GM23338 (cell line): ENCODE results near the gene ARID3A. TPM values are rescaled to one million over a fixed set of nuclear protein-coding genes. Genes with fewer than 3 reads are reported as not detected.

Experiments used
- ATAC-seq: fragments of 200-7000 bp; cut with Tn5 transposase; 3 replicates; pipeline ENCODE4 v1.9.1; 2020
- DNase-seq: peaks from one replicate; pipeline ENCODE4 v3.0.0-alpha.2; 2015; ENCODE audit warnings: low spot score
- H2AFZ ChIP-seq: fragments of 200-600 bp; sonication (generic); 2 replicates; pipeline ENCODE4 v1.8.0; 2016; ENCODE audit warnings: antibody characterized with exemption, mild to moderate bottlenecking, moderate library complexity
- H3F3A ChIP-seq: fragments of 200-600 bp; sonication (generic); replicated peaks from 2 replicates; pipeline ENCODE4 v1.8.0; 2017; ENCODE audit warnings: antibody characterized with exemption, mixed run types, low read depth
- H3K27ac ChIP-seq: fragments of 200-600 bp; sonication (generic); 2 replicates; pipeline ENCODE4 v1.6.1; 2016; ENCODE audit warnings: low read depth
- H3K27me3 ChIP-seq: fragments of 200-600 bp; sonication (generic); 2 replicates; pipeline ENCODE4 v1.8.0; 2016; ENCODE audit warnings: mild to moderate bottlenecking, mixed run types, moderate library complexity; ENCODE audit not compliant: insufficient read depth
- H3K36me3 ChIP-seq: fragments of 200-600 bp; sonication (generic); 2 replicates; pipeline ENCODE4 v1.8.0; 2016; ENCODE audit warnings: mild to moderate bottlenecking; ENCODE audit not compliant: insufficient read depth
- H3K4me1 ChIP-seq: fragments of 200-600 bp; sonication (generic); 2 replicates; pipeline ENCODE4 v1.8.0; 2016; ENCODE audit warnings: mild to moderate bottlenecking, moderate library complexity; ENCODE audit not compliant: insufficient read depth
- H3K4me2 ChIP-seq: fragments of 200-600 bp; sonication (generic); 2 replicates; pipeline ENCODE4 v1.7.1; 2017; ENCODE audit warnings: mixed run types
- H3K4me3 ChIP-seq: fragments of 200-600 bp; sonication (generic); 2 replicates; pipeline ENCODE4 v1.6.1; 2016; ENCODE audit warnings: mixed run types
- H3K79me2 ChIP-seq: fragments of 200-600 bp; sonication (generic); replicated peaks from 2 replicates; pipeline ENCODE4 v1.8.0; 2017; ENCODE audit warnings: mild to moderate bottlenecking; ENCODE audit not compliant: insufficient read depth
- H3K9me2 ChIP-seq: fragments of 200-600 bp; sonication (generic); 2 replicates; pipeline ENCODE4 v1.8.0; 2017; ENCODE audit not compliant: insufficient read depth
- H4K20me1 ChIP-seq: fragments of 200-600 bp; sonication (generic); replicated peaks from 2 replicates; pipeline ENCODE4 v1.8.0; 2017; ENCODE audit warnings: mild to moderate bottlenecking; ENCODE audit not compliant: insufficient read depth
- H3K27ac Mint-ChIP-seq: 2 replicates; pipeline ENCODE4 v1.8.0; 2020; ENCODE audit warnings: inconsistent platforms, mild to moderate bottlenecking, moderate library complexity, mixed read lengths
- H3K27me3 Mint-ChIP-seq: 3 replicates; pipeline ENCODE4 v1.8.0; 2022; ENCODE audit warnings: low read depth, mild to moderate bottlenecking, moderate library complexity, mixed read lengths, inconsistent platforms; ENCODE audit not compliant: insufficient read depth, poor library complexity
- H3K36me3 Mint-ChIP-seq: 3 replicates; pipeline ENCODE4 v1.8.0; 2021; ENCODE audit warnings: low read depth, mild to moderate bottlenecking, inconsistent platforms, moderate library complexity, mixed read lengths
- H3K4me1 Mint-ChIP-seq: 3 replicates; pipeline ENCODE4 v1.8.0; 2020; ENCODE audit warnings: mild to moderate bottlenecking, inconsistent platforms, mixed read lengths
- H3K4me3 Mint-ChIP-seq: 3 replicates; pipeline ENCODE4 v1.8.0; 2021; ENCODE audit warnings: moderate library complexity, mild to moderate bottlenecking, inconsistent platforms, mixed read lengths
- H3K9me3 Mint-ChIP-seq: 3 replicates; pipeline ENCODE4 v1.8.0; 2020; ENCODE audit warnings: moderate library complexity, mild to moderate bottlenecking, inconsistent platforms, mixed read lengths
- CREB1 ChIP-seq: fragments of 250-450 bp; sonication (Bioruptor Pico); IDR thresholded peaks from 2 replicates; pipeline ENCODE4 v1.5.0; 2020; ENCODE audit warnings: low read depth, mild to moderate bottlenecking, moderate library complexity
- CTCF ChIP-seq, 2 experiments: fragments of 200-600 bp in 1 of 2; sonication (generic) in 1 of 2; conservative IDR thresholded peaks; 2 replicates each; pipeline versions ENCODE4 v1.5.1 to v1.6.1; 2016 to 2017; ENCODE audit warnings: antibody characterized with exemption in 2 of 2, low read depth in 2 of 2, mild to moderate bottlenecking in 2 of 2, moderate library complexity in 1 of 2
- ETS1 ChIP-seq: IDR thresholded peaks from 2 replicates; pipeline ENCODE4 v1.6.1; 2016; ENCODE audit warnings: antibody characterized with exemption
- EZH2 ChIP-seq: fragments of 200-600 bp; sonication (generic); IDR thresholded peaks from one replicate; pipeline ENCODE4 v1.8.0; 2017; ENCODE audit warnings: antibody characterized with exemption, mild to moderate bottlenecking, low read depth; ENCODE audit not compliant: unreplicated experiment
- EZH2phosphoT487 ChIP-seq: fragments of 200-600 bp; sonication (generic); IDR thresholded peaks from one replicate; pipeline ENCODE4 v1.8.1; 2018; ENCODE audit warnings: antibody characterized with exemption; ENCODE audit not compliant: unreplicated experiment
- JUNB ChIP-seq: IDR thresholded peaks from one replicate; pipeline ENCODE4 v1.6.1; 2016; ENCODE audit warnings: antibody characterized with exemption; ENCODE audit not compliant: unreplicated experiment
- NANOG ChIP-seq: IDR thresholded peaks from 2 replicates; pipeline ENCODE4 v1.6.1; 2016; ENCODE audit warnings: antibody characterized with exemption, borderline replicate concordance
- STAT1 ChIP-seq: IDR thresholded peaks from one replicate; pipeline ENCODE4 v1.6.1; 2016; ENCODE audit warnings: antibody characterized with exemption; ENCODE audit not compliant: unreplicated experiment
- ZNF114 ChIP-seq: fragments of 250-450 bp; sonication (Bioruptor Pico); IDR thresholded peaks from 2 replicates; pipeline ENCODE4 v1.5.0; 2020; ENCODE audit warnings: mild to moderate bottlenecking, moderate library complexity
- ZNF331 ChIP-seq: fragments of 250-450 bp; sonication (Bioruptor Pico); IDR thresholded peaks from 2 replicates; pipeline ENCODE4 v1.5.0; 2020; ENCODE audit warnings: low read depth, mild to moderate bottlenecking, moderate library complexity
- polyA plus RNA-seq: library from polyadenylated mRNA; unstranded; fragments of >200 nt; fragmentation: Nextera tagmentation; extraction: Ambion mirVana; gene quantifications from 2 replicates; pipeline ENCODE4 v1.2.1, GENCODE V29; 2016
- total RNA-seq: library from RNA; depleted of rRNA; stranded (reverse); fragments of >200 nt; shearing (Covaris generic); gene quantifications from 2 replicates; pipeline ENCODE4 v1.2.3, GENCODE V29; 2014

Gene ARID3A
- total and polyA plus RNA-seq, 2 experiments from 2014 or later = 33.6 to 51.6 TPM

DNA sequence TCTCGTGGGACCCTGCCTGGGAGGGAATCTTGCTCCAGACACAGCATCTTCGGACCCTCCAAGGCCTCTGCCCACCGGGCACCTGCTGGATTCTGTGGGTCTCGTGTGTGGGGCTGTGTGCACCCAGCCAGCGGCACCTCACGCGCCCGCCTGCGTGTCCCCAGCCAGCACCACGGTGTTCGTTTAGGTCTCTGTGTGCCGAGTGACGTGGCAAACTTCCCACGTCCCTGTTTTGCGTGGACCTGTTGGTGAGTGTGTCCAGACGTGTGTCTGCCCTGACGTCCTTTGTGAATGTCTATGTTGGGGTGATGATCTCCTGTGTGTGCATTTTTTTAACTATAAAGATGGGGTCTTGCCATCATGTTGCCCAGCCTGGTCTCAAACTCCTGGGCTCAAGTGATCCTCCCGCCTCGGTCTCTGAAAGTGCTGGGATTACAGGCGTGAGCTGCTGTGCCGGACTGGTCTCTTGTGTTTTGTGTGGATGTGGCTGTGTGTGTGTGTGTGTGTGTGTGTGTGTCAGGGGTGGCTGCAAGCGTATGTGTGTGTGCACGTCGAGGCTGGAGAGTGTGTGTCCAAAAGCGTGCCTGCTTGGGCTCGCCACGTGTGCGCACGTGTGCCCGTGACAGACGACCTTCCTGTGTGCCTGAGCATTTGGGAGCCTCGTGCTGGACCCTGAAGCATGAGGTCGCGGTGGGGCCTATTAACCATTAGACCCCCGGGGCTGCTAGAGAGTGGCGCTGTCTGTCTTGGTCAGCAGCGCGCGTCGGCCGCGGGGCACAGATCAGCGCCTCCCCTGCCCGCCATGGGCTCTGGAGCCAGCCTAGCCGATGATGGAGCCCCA, 15.7 kb downstream of the ARID3A start:
- H3K27ac Mint-ChIP-seq = peak overlapping the region; percentile 35; the same call in 1 of the 2 replicates
- H3K4me3 Mint-ChIP-seq = no peak overlapping the region; the same call in 2 of the 3 replicates
- H3K4me3 ChIP-seq = no peak overlapping the region

DNA sequence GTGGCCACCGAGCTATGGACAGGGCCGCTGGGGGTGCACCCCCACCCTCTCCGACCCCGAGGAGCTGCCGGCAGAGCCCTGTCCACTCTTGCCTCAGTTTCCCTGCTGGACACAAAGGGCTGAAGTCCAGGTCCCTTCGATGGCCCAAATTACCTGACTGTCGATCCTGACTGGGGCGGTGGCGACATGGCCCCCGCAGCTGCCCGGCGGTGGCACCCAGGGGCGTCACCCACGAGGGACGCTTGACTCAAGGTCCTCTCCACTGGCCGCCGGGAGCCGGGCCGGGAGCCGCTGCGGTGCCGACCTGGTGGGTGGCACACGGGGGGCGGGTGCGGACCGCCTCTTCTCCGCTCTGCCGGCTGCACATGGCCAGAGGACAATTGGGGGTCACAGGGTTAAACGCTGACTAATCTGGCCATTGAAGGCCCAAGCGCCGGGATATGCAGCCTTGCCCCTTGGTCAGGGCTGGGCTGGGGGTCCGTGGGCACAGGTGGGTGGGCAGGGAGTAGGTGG, 16.4 kb downstream of the ARID3A start:
- Histone ChIP-seq H3K4me3 (no peak overlapping the region), H3K27me3 (no peaks in the 10 kb centered on the region), H3K27ac (no peak overlapping the region), H3K4me2 (no peak overlapping the region), H3K4me1 (no peaks in the 10 kb centered on the region), H3F3A (0 out of 2 replicates have a peak, but pooled peaks cover 3% of the 10 kb centered on the region), H3K9me2 (no peaks in the 10 kb centered on the region), H4K20me1 (peaks cover 5% of the 10 kb centered on the region), H3K79me2 (peaks cover 56% of the 10 kb centered on the region), H3K36me3 (no peaks in the 10 kb centered on the region), H2AFZ (no peak overlapping the region)
- peaks cover 42% of the 10 kb centered on the region for H3K36me3 Mint-ChIP-seq
- no peak overlapping the region for H3K27ac Mint-ChIP-seq
- peaks cover 2% of the 10 kb centered on the region; the same call in 1 of the 3 replicates for H3K9me3 Mint-ChIP-seq
- ATAC-seq (no peak), DNase-seq (no peak)
- no peak overlapping the region for H3K4me3 Mint-ChIP-seq
- H3K27me3 Mint-ChIP-seq = peaks cover 18% of the 10 kb centered on the region
- no peaks in the 10 kb centered on the region; the same call in 2 of the 3 replicates for H3K4me1 Mint-ChIP-seq
- no peak for TF ChIP-seq NANOG
- no peak for TF ChIP-seq EZH2
- no peak for TF ChIP-seq ETS1
- TF ChIP-seq ZNF331 (CRISPR knock-in tag) = no peak
- TF ChIP-seq EZH2phosphoT487 = no peak
- TF ChIP-seq CREB1 = no peak

More for the DNA sequence above, 15.7 kb downstream of the ARID3A start:
- H3K36me3 ChIP-seq = no peaks in the 10 kb centered on the region
- peaks cover 43% of the 10 kb centered on the region for H3K36me3 Mint-ChIP-seq
- no peak for ATAC-seq
- no peaks in the 10 kb centered on the region for H3K27me3 ChIP-seq
- H2AFZ ChIP-seq = no peak overlapping the region
- no peak for DNase-seq
- H3K27me3 Mint-ChIP-seq = peaks cover 18% of the 10 kb centered on the region
- H3K27ac ChIP-seq = no peak overlapping the region
- 0 out of 2 replicates have a peak, but pooled peaks cover 3% of the 10 kb centered on the region for H3F3A ChIP-seq
- H3K4me2 ChIP-seq = no peak overlapping the region
- H4K20me1 ChIP-seq = peaks cover 3% of the 10 kb centered on the region
- no peaks in the 10 kb centered on the region for H3K4me1 ChIP-seq
- H3K4me1 Mint-ChIP-seq = no peaks in the 10 kb centered on the region; the same call in 2 of the 3 replicates
- TF ChIP-seq EZH2 = no peak
- TF ChIP-seq CTCF (conservative IDR thresholded peaks at IDR 0.05; ENCODE audit: low read depth in 2 of 2) = no peak
- TF ChIP-seq CREB1 = no peak
- no peak for TF ChIP-seq JUNB
- TF ChIP-seq ZNF331 (CRISPR knock-in tag) = no peak
- TF ChIP-seq ETS1 = no peak
- no peak for TF ChIP-seq ZNF114 (CRISPR knock-in tag)
- no peak for TF ChIP-seq STAT1
- peaks cover 2% of the 10 kb centered on the region; the same call in 2 of the 3 replicates for H3K9me3 Mint-ChIP-seq
- H3K79me2 ChIP-seq = peaks cover 58% of the 10 kb centered on the region
- no peaks in the 10 kb centered on the region for H3K9me2 ChIP-seq
